ENCODE data around the gene TTBK1.

DNA sequence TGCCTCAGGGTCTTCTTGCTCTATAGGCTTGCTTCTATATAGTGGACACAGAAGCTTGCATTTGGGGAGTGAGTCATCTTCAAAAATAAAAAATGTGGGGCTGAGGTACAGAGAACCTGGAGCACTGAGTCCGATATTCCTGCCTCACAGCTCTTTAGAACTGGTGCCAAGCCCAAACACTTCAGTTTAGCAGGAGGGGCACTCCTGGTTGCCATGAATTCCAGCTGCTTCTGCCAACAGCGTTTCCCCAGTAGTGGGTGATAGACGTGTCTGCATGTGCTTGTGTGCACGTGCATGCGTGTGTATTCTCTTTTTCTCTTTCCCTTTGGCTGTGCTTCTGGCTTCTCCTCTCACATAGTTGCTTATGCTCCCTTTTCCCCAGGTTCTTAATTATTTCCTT lies 25.9 kb upstream of the TTBK1 start:
- TF ChIP-seq POLR2A (IDR thresholded peaks at IDR 0.05; ENCODE audit: low read depth, low read length) (no peak), POLR2AphosphoS5 (IDR thresholded peaks at IDR 0.05; ENCODE audit: low read depth, low read length) (no peak)
